COLO829 (cell line): ENCODE results near the gene ANKH.
"Not testable (repeated sequence)": the region's sequence is repeated elsewhere in the genome, so short reads cannot be mapped to it uniquely, and the experiment has no call there.

Source experiments
- DNase-seq: peaks from one replicate; pipeline ENCODE4 v3.0.0; 2012; ENCODE audit warnings: low spot score

ANKH gene

GRCh38 chr5:14825977-14826376 lies 45.6 kb downstream of the ANKH start:
- no peak for DNase-seq

GRCh38 chr5:14824499-14824898 lies 47.1 kb downstream of the ANKH start:
- DNase-seq, result no peak

- DNase-seq, result peak; percentile 45
Measured at GRCh38 chr5:14821100-14821845, 50.3 kb downstream of the ANKH start.

- no peak for DNase-seq
Measured at GRCh38 chr5:14818931-14819790, 52.4 kb downstream of the ANKH start.

GRCh38 chr5:14817762-14818136 lies 53.8 kb downstream of the ANKH start:
- not testable (repeated sequence) for DNase-seq

- no peak for DNase-seq
Measured at GRCh38 chr5:14816999-14817761, 54.4 kb downstream of the ANKH start.

GRCh38 chr5:14816374-14816998 lies 55.1 kb downstream of the ANKH start:
- DNase-seq, result no peak

GRCh38 chr5:14813747-14814146 lies 57.8 kb downstream of the ANKH start:
- DNase-seq, result no peak

GRCh38 chr5:14812166-14812565 lies 59.4 kb downstream of the ANKH start:
- no peak for DNase-seq

GRCh38 chr5:14810928-14811572 lies 60.5 kb downstream of the ANKH start:
- no peak for DNase-seq

GRCh38 chr5:14810282-14810681 lies 61.3 kb downstream of the ANKH start:
- DNase-seq, result no peak

GRCh38 chr5:14809369-14810155 lies 62.0 kb downstream of the ANKH start:
- DNase-seq, result peak; percentile 35

GRCh38 chr5:14807471-14807870 lies 64.1 kb downstream of the ANKH start:
- no peak for DNase-seq

GRCh38 chr5:14806456-14806855 lies 65.1 kb downstream of the ANKH start:
- DNase-seq, result peak; percentile 2

- no peak for DNase-seq
Measured at GRCh38 chr5:14802541-14802940, 69.0 kb downstream of the ANKH start.

- DNase-seq, result no peak
Measured at GRCh38 chr5:14801792-14802191, 69.8 kb downstream of the ANKH start.

GRCh38 chr5:14797385-14797784 lies 74.2 kb downstream of the ANKH start:
- DNase-seq, result not testable (repeated sequence)

- DNase-seq, result no peak
Measured at GRCh38 chr5:14794583-14795230, 76.9 kb downstream of the ANKH start.

- DNase-seq, result no peak
Measured at GRCh38 chr5:14793851-14794250, 77.7 kb downstream of the ANKH start.

- no peak for DNase-seq
Measured at GRCh38 chr5:14790911-14791310, 80.7 kb downstream of the ANKH start.
